Measurements from ENCODE around the gene CACNB3. TPM values are rescaled to one million over a fixed set of nuclear protein-coding genes. Genes with fewer than 3 reads are reported as not detected.
A peak's percentile ranks its signal among the peaks of the same experiment; 100 is the strongest.

Gene CACNB3
- total and polyA plus RNA-seq, 2 experiments from 2014 or later: 23.2 to 28.6 TPM

DNA sequence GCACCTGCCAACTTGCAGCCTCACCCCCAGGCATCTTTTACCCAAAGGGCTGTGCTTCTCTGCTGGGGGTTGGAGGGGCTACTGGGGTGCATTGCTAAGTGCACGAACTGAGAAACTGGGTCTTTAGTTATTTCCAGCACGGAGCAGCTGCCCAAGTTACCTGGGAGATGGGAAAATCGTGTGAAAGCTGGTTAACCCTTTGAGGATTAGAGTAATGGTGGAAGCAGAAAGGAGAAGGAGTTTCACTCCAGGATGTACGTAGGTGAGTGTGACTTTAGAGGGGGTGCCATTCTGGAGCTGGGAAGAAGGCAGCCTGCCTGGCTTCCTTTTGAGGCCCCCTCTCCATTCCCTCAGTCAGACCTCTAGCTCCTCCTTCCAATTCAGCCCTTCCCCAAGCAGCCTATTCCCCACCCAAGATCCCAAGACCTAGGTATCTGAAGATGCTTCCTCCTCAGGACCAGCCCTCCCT lies 28.4 kb upstream of the CACNB3 start:
- Histone ChIP-seq H3K27ac (peak overlapping the region; percentile 98), H3K36me3 (replicated peaks; ENCODE audit: insufficient read depth, low read depth) (no peaks in the 10 kb centered on the region), H3K79me2 (peaks cover 42% of the 10 kb centered on the region), H3K9me2 (replicated peaks; ENCODE audit: insufficient read depth) (no peaks in the 10 kb centered on the region), H3K4me2 (peak overlapping the region; percentile 97), H3K9me3 (ENCODE audit: low read depth) (no peaks in the 10 kb centered on the region), H3K27me3 (no peaks in the 10 kb centered on the region), H3K4me1 (ENCODE audit: insufficient read depth) (peaks cover 30% of the 10 kb centered on the region), H2AFZ (peak overlapping the region; percentile 100), H4K20me1 (ENCODE audit: insufficient read depth, poor library complexity, severe bottlenecking) (peaks cover 15% of the 10 kb centered on the region), H3K4me3 (peak overlapping the region; percentile 98)
- no peak for DNase-seq (ENCODE audit: low spot score)
- TF ChIP-seq EZH2 (IDR thresholded peaks at IDR 0.05; ENCODE audit: borderline replicate concordance) (no peak), EZH2phosphoT487 (IDR thresholded peaks at IDR 0.05; ENCODE audit: low read depth, severe bottlenecking, unreplicated experiment) (no peak)
- TF ChIP-seq, protein P1, sequence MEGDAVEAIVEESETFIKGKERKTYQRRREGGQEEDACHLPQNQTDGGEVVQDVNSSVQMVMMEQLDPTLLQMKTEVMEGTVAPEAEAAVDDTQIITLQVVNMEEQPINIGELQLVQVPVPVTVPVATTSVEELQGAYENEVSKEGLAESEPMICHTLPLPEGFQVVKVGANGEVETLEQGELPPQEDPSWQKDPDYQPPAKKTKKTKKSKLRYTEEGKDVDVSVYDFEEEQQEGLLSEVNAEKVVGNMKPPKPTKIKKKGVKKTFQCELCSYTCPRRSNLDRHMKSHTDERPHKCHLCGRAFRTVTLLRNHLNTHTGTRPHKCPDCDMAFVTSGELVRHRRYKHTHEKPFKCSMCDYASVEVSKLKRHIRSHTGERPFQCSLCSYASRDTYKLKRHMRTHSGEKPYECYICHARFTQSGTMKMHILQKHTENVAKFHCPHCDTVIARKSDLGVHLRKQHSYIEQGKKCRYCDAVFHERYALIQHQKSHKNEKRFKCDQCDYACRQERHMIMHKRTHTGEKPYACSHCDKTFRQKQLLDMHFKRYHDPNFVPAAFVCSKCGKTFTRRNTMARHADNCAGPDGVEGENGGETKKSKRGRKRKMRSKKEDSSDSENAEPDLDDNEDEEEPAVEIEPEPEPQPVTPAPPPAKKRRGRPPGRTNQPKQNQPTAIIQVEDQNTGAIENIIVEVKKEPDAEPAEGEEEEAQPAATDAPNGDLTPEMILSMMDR (IDR thresholded peaks at IDR 0.05; ENCODE audit: poor library complexity): no peak
- whole genome bisulfite sequencing (ENCODE audit: low lambda C conversion rate, missing lambda C conversion rate): 8% methylated on average over 4 of the region's 4 CpGs

DNA sequence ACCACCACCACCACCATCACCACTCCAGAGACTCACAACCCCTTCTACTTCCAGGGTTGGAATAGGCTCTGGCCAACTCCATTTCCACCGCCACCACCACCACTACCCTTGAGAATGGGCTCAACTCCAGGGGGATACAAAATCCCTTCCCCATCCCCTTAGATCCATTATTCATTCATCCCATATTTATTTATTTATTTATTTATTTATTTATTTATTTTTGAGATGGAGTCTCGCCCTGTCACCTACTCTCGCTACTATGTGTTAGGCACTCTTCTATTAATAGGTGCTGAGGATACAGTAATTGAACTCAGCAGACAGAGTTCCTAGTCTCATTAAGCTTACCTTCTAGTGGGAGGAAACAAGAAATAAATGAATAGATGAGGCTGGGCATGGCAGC lies 24.6 kb upstream of the CACNB3 start:
- Histone ChIP-seq H3K9me2 (replicated peaks; ENCODE audit: insufficient read depth) (no peaks in the 10 kb centered on the region), H3K27me3 (no peaks in the 10 kb centered on the region), H3K4me3 (no peak overlapping the region), H2AFZ (no peak overlapping the region), H3K27ac (no peak overlapping the region), H3K79me2 (peaks cover 4% of the 10 kb centered on the region), H3K36me3 (replicated peaks; ENCODE audit: insufficient read depth, low read depth) (no peaks in the 10 kb centered on the region), H3K4me1 (ENCODE audit: insufficient read depth) (peaks cover 27% of the 10 kb centered on the region), H3K9me3 (ENCODE audit: low read depth) (no peaks in the 10 kb centered on the region), H3K4me2 (no peak overlapping the region), H4K20me1 (ENCODE audit: insufficient read depth, poor library complexity, severe bottlenecking) (no peaks in the 10 kb centered on the region)
- no peak for DNase-seq (ENCODE audit: low spot score)
- WGBS (ENCODE audit: low lambda C conversion rate, missing lambda C conversion rate): 94% methylated on average over 3 of the region's 3 CpGs
- TF ChIP-seq EZH2 (IDR thresholded peaks at IDR 0.05; ENCODE audit: borderline replicate concordance) (no peak), EZH2phosphoT487 (IDR thresholded peaks at IDR 0.05; ENCODE audit: low read depth, severe bottlenecking, unreplicated experiment) (no peak)
- TF ChIP-seq, protein P1 (IDR thresholded peaks at IDR 0.05; ENCODE audit: poor library complexity): no peak

DNA sequence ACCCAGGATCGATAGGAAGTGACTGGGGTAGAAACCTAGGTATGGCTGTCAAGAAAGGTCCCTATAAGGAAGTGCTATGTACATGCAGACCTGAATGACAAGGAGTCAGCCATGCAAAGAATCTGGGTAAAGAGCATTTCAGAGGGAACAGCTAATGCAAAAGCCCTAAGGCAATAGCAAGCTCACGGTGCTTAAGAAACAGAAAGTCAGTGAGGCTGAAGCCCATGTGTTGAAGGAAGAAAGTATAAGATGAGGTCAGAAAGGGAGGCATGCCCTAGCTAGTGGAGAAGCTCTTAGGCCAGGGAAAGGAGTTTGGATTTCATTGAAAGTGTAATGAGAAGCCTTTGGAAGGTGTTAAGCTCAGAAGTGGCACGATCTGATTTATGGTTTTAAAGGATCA lies 23.4 kb upstream of the CACNB3 start:
- Histone ChIP-seq H3K4me2 (no peak overlapping the region), H3K9me3 (ENCODE audit: low read depth) (no peaks in the 10 kb centered on the region), H2AFZ (no peak overlapping the region), H3K27ac (peak overlapping the region; percentile 47), H3K4me3 (no peak overlapping the region), H3K9me2 (replicated peaks; ENCODE audit: insufficient read depth) (no peaks in the 10 kb centered on the region), H3K36me3 (replicated peaks; ENCODE audit: insufficient read depth, low read depth) (no peaks in the 10 kb centered on the region), H3K79me2 (no peaks in the 10 kb centered on the region), H3K4me1 (ENCODE audit: insufficient read depth) (peaks cover 24% of the 10 kb centered on the region), H4K20me1 (ENCODE audit: insufficient read depth, poor library complexity, severe bottlenecking) (no peaks in the 10 kb centered on the region), H3K27me3 (no peaks in the 10 kb centered on the region)
- TF ChIP-seq EZH2phosphoT487 (IDR thresholded peaks at IDR 0.05; ENCODE audit: low read depth, severe bottlenecking, unreplicated experiment) (no peak), EZH2 (IDR thresholded peaks at IDR 0.05; ENCODE audit: borderline replicate concordance) (no peak)
- TF ChIP-seq, protein P1 (IDR thresholded peaks at IDR 0.05; ENCODE audit: poor library complexity): no peak
- DNase-seq (ENCODE audit: low spot score): peak; percentile 39
- WGBS (ENCODE audit: low lambda C conversion rate, missing lambda C conversion rate): 51% methylated on average over 3 of the region's 3 CpGs
